Fibroblast of the aortic adventitia (primary cell): ENCODE measurements around the gene NMB. TPM values are rescaled to one million over a fixed set of nuclear protein-coding genes. Genes with fewer than 3 reads are reported as not detected.

ENCODE experiments used
- DNase-seq: peaks from one replicate; pipeline ENCODE4 v3.0.0-alpha.2; 2010; ENCODE audit warnings: low read depth
- H3K4me3 ChIP-seq: 2 replicates; pipeline ENCODE4 v1.5.1; 2011; ENCODE audit warnings: low read depth, mild to moderate bottlenecking, control low read depth, low read length, moderate library complexity
- total RNA-seq: library from RNA; depleted of rRNA; stranded (reverse); fragments of >200 nt; gene quantifications from 2 replicates; pipeline ENCODE4 v1.2.3, GENCODE V29; 2012; ENCODE audit warnings: low replicate concordance
- TF ChIP-seq, protein P1 (sequence below): IDR thresholded peaks from 2 replicates; pipeline ENCODE4 v1.5.1; 2011; ENCODE audit warnings: mild to moderate bottlenecking, low read length, control low read depth, inconsistent platforms; ENCODE audit not compliant: insufficient read depth

Gene NMB
- total RNA-seq, 1 donor = 4.1 TPM

DNA sequence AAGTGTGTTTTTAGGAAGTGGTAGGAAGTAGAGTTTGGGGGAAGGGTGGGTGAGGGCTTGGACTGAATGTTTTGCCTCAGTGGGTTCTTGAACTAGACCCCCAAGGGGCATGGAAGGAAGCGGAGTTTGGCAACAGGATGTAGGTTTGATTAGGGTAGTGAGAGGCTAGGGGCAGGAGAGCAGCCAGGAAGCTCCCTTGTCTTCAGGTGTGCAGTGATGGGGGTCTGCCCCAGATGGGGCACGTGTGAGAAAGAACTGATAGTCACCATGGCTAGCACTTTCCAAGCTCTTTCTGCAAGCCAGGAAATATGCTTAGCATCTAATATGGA, 52.5 kb downstream of the NMB start:
- DNase-seq = no peak
- H3K4me3 ChIP-seq = no peak overlapping the region
- TF ChIP-seq, protein P1, sequence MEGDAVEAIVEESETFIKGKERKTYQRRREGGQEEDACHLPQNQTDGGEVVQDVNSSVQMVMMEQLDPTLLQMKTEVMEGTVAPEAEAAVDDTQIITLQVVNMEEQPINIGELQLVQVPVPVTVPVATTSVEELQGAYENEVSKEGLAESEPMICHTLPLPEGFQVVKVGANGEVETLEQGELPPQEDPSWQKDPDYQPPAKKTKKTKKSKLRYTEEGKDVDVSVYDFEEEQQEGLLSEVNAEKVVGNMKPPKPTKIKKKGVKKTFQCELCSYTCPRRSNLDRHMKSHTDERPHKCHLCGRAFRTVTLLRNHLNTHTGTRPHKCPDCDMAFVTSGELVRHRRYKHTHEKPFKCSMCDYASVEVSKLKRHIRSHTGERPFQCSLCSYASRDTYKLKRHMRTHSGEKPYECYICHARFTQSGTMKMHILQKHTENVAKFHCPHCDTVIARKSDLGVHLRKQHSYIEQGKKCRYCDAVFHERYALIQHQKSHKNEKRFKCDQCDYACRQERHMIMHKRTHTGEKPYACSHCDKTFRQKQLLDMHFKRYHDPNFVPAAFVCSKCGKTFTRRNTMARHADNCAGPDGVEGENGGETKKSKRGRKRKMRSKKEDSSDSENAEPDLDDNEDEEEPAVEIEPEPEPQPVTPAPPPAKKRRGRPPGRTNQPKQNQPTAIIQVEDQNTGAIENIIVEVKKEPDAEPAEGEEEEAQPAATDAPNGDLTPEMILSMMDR = no peak

Other genes with a start within 250 kb of the NMB start
- 5.2 and 25.5 TPM in 2 replicates for gene ZSCAN2, start 57.2 kb downstream of the NMB start, total RNA-seq
- 26.8 and 38.0 TPM in 2 replicates for gene WDR73, start 3.9 kb downstream of the NMB start, total RNA-seq
- 292 and 299 TPM in 2 replicates for gene SEC11A, start 57.9 kb upstream of the NMB start, total RNA-seq
- gene ZNF592, start 90.4 kb upstream of the NMB start, total RNA-seq = 7.4 and 11.7 TPM in 2 replicates
- 0.18 and 0.65 TPM in 2 replicates for gene ALPK3, start 159.2 kb upstream of the NMB start, total RNA-seq
- not detected in 2 replicates for gene SLC28A1, start 226.5 kb upstream of the NMB start, total RNA-seq